T-helper 17 cell (primary cell): Measurements from ENCODE around the gene SLC46A2. TPM values are rescaled to one million over a fixed set of nuclear protein-coding genes. Genes with fewer than 3 reads are reported as not detected.
A peak's percentile ranks its signal among the peaks of the same experiment; 100 is the strongest.

ENCODE experiments used
- ATAC-seq: fragments of 150-1000 bp; cut with Tn5 transposase; 2 replicates; pipeline ENCODE4 v1.10.0; 2021; ENCODE audit warnings: mild to moderate bottlenecking, moderate library complexity
- DNase-seq, 3 donors: peaks; one replicate each; pipeline versions ENCODE4 v3.0.0 to v3.0.0-alpha.2; 2020 to 2021
- H3K9me3 ChIP-seq: one replicate; pipeline ENCODE4 v1.7.0; 2013; ENCODE audit warnings: low read length, mild to moderate bottlenecking; ENCODE audit not compliant: control insufficient read depth, poor library complexity, severe bottlenecking
- H3K27ac Mint-ChIP-seq: one replicate; pipeline ENCODE4 v1.8.0; 2022; ENCODE audit warnings: mild to moderate bottlenecking, moderate library complexity, mixed read lengths
- H3K27me3 Mint-ChIP-seq: one replicate; pipeline ENCODE4 v1.8.0; 2022; ENCODE audit warnings: mixed read lengths
- H3K36me3 Mint-ChIP-seq: one replicate; pipeline ENCODE4 v1.8.0; 2022; ENCODE audit warnings: low read depth, mixed read lengths
- H3K4me1 Mint-ChIP-seq: one replicate; pipeline ENCODE4 v1.8.0; 2022; ENCODE audit warnings: mild to moderate bottlenecking, mixed read lengths
- H3K4me3 Mint-ChIP-seq: one replicate; pipeline ENCODE4 v1.8.0; 2022; ENCODE audit warnings: mild to moderate bottlenecking, moderate library complexity, mixed read lengths
- total RNA-seq, 4 donors: library from RNA in 2 of 4; stranded (reverse) in 2 of 4; gene quantifications; one replicate each; pipeline ENCODE4 v1.2.3 and lab custom pipeline; 2022 to 2026

The SLC46A2 gene, protein sequence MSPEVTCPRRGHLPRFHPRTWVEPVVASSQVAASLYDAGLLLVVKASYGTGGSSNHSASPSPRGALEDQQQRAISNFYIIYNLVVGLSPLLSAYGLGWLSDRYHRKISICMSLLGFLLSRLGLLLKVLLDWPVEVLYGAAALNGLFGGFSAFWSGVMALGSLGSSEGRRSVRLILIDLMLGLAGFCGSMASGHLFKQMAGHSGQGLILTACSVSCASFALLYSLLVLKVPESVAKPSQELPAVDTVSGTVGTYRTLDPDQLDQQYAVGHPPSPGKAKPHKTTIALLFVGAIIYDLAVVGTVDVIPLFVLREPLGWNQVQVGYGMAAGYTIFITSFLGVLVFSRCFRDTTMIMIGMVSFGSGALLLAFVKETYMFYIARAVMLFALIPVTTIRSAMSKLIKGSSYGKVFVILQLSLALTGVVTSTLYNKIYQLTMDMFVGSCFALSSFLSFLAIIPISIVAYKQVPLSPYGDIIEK
- total RNA-seq = under 1 TPM in 1 of 2 donors, not detected in 1; 0.47 TPM
- 0 reads per million in 2 donors for total RNA-seq (lab: John Stamatoyannopoulos, UW)

DNA sequence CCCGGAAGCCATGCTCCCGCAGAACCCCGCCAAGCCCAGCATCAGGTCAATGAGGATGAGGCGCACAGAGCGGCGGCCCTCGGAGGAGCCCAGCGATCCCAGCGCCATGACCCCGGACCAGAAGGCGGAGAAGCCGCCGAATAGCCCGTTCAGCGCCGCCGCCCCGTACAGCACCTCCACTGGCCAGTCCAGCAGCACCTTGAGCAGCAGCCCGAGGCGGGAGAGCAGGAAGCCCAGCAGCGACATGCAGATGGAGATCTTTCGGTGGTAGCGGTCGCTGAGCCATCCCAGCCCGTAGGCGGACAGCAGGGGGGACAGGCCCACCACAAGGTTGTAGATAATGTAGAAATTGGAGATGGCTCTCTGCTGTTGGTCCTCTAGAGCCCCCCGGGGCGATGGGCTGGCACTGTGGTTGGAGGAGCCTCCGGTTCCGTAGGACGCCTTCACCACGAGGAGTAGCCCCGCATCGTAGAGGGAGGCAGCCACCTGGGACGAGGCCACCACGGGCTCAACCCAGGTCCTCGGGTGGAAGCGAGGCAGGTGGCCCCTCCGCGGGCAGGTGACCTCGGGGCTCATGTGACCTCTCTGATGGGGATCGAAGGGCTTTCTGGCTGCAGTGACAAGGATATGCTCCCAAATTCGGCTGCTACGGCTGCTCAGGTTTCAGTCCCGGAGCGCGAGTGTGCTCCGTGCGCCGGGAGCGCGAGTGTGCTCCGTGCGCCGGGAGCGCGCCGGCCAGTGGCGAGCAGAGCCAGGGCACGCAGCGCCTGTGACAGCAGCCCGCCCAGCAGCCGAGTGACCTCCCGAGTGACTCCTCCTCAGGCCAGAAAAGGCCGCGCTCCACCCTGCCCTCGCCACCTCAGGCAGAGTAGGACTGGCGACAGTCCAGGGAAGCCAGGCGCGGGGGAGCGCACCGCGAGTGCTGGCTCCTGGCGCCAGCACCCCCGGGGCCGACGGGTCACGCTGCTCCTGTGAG, at the start of gene SLC46A2:
Gene SLC46A2 (minus strand): TSS at position 771 of the 976 bp plus-strand sequence. CDS start 195 bp downstream, at position 576.
- Mint-ChIP-seq H3K27ac (no peak within 1 kb of the TSS), H3K4me1 (peaks cover 2% of the 10 kb centered on the region), H3K36me3 (no peaks in the 10 kb centered on the region), H3K4me3 (peak within 1 kb of the TSS; percentile 56), H3K27me3 (peaks cover 40% of the 10 kb centered on the region)
- DNase-seq (no peak), ATAC-seq (no peak)
- no peaks in the 10 kb centered on the region for H3K9me3 ChIP-seq

GRCh38 chr9:112939418-112939817, 48.7 kb upstream of the SLC46A2 start:
- ATAC-seq = no peak
- H3K36me3 Mint-ChIP-seq = no peaks in the 10 kb centered on the region
- H3K4me1 Mint-ChIP-seq = no peaks in the 10 kb centered on the region
- DNase-seq = no peak
- no peak overlapping the region for H3K27ac Mint-ChIP-seq
- no peak overlapping the region for H3K4me3 Mint-ChIP-seq
- no peaks in the 10 kb centered on the region for H3K9me3 ChIP-seq
- peaks cover 40% of the 10 kb centered on the region for H3K27me3 Mint-ChIP-seq

DNA sequence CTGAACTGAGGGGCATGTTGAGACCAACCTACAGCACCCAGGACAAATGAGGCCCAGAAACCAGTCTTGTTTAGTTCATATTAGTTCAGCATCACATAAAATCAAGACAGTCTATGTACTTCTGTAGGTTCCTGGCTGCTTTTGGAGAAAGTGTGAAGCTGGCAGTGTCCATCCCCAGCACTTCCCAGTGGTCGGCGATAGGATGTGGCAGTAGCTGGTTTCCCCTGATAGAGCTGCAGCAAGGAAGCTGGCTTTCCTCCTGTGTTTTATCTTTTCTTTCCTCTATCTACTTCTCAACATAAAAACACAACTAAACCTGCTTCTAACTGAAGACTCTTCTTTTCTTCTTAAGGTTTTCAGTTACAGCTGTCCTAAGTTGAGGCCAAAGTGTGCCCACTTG, 43.0 kb upstream of the SLC46A2 start:
- ATAC-seq = no peak
- H3K4me1 Mint-ChIP-seq = no peaks in the 10 kb centered on the region
- no peak overlapping the region for H3K27ac Mint-ChIP-seq
- DNase-seq = no peak
- peaks cover 34% of the 10 kb centered on the region for H3K27me3 Mint-ChIP-seq
- H3K36me3 Mint-ChIP-seq = no peaks in the 10 kb centered on the region
- H3K9me3 ChIP-seq = no peaks in the 10 kb centered on the region
- no peak overlapping the region for H3K4me3 Mint-ChIP-seq

GRCh38 chr9:112925058-112925641, 34.5 kb upstream of the SLC46A2 start:
- H3K9me3 ChIP-seq = no peaks in the 10 kb centered on the region
- ATAC-seq = no peak
- Mint-ChIP-seq H3K4me1 (peaks cover 2% of the 10 kb centered on the region), H3K27ac (no peak overlapping the region), H3K27me3 (peaks cover 53% of the 10 kb centered on the region), H3K4me3 (no peak overlapping the region), H3K36me3 (peaks cover 2% of the 10 kb centered on the region)
- no peak for DNase-seq

DNA sequence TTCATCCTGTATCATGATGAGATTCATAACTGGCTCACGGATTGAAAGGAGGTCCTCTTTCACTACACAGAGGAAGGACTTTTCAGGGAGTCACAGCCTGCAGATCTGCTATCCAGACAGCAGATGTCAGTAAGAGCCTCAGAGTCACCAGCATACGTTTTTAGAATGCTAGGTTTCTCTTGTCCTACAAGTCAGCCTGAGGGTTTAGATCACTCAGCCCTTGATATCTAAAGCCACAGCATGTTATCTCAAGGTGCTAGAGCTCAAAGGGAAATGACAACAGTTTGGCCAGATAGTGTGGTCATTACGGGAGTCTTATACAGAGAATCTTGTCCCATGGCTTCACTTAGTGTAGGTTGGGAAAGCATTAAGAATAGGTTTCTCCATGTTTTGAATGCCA, 30.9 kb upstream of the SLC46A2 start:
- ATAC-seq (no peak), DNase-seq (no peak)
- no peak overlapping the region for H3K27ac Mint-ChIP-seq
- H3K4me1 Mint-ChIP-seq = peaks cover 2% of the 10 kb centered on the region
- no peak overlapping the region for H3K4me3 Mint-ChIP-seq
- H3K36me3 Mint-ChIP-seq = peaks cover 2% of the 10 kb centered on the region
- no peaks in the 10 kb centered on the region for H3K9me3 ChIP-seq
- H3K27me3 Mint-ChIP-seq = peaks cover 70% of the 10 kb centered on the region

- DNase-seq = no peak
- H3K4me1 Mint-ChIP-seq = peaks cover 2% of the 10 kb centered on the region
- no peaks in the 10 kb centered on the region for H3K36me3 Mint-ChIP-seq
- H3K27me3 Mint-ChIP-seq = peaks cover 65% of the 10 kb centered on the region
- ATAC-seq = no peak
- no peaks in the 10 kb centered on the region for H3K9me3 ChIP-seq
- H3K4me3 Mint-ChIP-seq = no peak overlapping the region
- H3K27ac Mint-ChIP-seq = no peak overlapping the region
Measured at GRCh38 chr9:112917987-112918362, 27.3 kb upstream of the SLC46A2 start.

DNA sequence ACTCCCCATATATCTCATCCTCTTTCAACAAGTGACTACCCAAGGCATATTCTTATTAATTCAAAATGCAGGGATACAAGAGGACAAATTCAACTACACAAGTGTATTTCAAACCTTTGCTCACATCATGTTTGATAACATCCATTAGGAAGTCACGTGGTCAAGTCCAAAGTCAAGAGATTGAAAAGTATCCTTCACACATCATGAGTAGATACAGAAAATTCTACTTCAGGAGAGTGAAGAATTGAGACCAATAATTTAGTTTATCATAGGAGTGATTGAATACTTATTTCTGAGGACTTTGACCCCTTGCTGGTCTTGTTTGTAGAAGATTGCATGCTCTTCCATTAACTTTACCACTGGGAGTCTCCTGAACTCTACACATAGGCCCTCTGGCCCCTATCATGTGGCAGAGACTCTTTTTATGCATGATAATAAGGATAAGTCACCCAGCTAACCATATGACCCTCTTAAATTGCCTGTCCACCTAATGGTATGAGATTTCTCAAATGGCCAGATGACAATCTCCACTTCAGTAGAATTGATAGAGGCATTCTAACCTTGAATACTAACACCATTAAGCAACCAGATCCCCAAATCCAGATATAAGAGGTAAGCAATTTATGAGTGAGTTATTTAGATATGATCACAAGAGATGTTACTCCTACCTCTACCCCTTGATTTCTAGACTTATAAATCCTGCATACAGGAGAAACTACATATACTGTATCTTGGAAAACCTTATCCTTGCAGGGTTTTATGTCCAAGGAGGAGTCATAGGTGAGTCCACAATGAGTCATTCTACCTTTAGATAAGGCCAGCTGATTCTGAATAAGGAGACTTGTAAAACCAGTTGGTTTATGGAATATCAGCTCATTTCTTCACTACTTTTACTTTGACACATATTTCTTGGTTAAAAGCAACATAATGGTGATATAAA, 26.6 kb upstream of the SLC46A2 start:
- Mint-ChIP-seq H3K36me3 (no peaks in the 10 kb centered on the region), H3K4me3 (no peak overlapping the region), H3K27ac (no peak overlapping the region), H3K27me3 (peaks cover 63% of the 10 kb centered on the region), H3K4me1 (peaks cover 2% of the 10 kb centered on the region)
- DNase-seq (no peak), ATAC-seq (no peak)
- H3K9me3 ChIP-seq = no peaks in the 10 kb centered on the region

- DNase-seq (no peak), ATAC-seq (no peak)
- Mint-ChIP-seq H3K4me3 (no peak overlapping the region), H3K27ac (no peak overlapping the region), H3K27me3 (peaks cover 58% of the 10 kb centered on the region), H3K4me1 (no peaks in the 10 kb centered on the region), H3K36me3 (no peaks in the 10 kb centered on the region)
- H3K9me3 ChIP-seq = no peaks in the 10 kb centered on the region
Measured at GRCh38 chr9:112914524-112914923, 23.8 kb upstream of the SLC46A2 start.

GRCh38 chr9:112913326-112913725, 22.6 kb upstream of the SLC46A2 start:
- Mint-ChIP-seq H3K4me1 (no peaks in the 10 kb centered on the region), H3K36me3 (no peaks in the 10 kb centered on the region), H3K27ac (no peak overlapping the region), H3K27me3 (peaks cover 48% of the 10 kb centered on the region), H3K4me3 (no peak overlapping the region)
- no peak for ATAC-seq
- H3K9me3 ChIP-seq = no peaks in the 10 kb centered on the region
- DNase-seq = no peak

DNA sequence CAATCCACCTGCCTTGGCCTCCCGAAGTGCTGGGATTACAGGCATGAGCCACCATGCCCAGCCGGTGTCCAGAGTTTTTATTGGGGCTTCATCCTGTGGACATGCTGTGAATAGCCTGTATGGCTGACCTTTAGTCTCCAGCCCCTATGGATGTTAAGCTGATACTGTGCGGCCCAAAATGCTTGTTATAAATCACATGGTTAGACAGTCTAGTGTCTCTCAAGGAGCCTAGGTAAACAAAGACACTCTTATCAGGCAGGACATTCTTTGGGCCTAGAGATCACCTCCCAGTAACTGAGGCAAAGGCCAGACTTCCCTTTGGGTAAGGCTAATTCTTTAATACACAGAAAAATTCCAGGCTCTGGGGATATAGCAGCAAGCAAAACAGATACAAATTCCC, 22.0 kb upstream of the SLC46A2 start:
- Mint-ChIP-seq H3K4me3 (no peak overlapping the region), H3K27me3 (peaks cover 41% of the 10 kb centered on the region), H3K27ac (no peak overlapping the region), H3K4me1 (no peaks in the 10 kb centered on the region), H3K36me3 (no peaks in the 10 kb centered on the region)
- DNase-seq (no peak), ATAC-seq (no peak)
- no peaks in the 10 kb centered on the region for H3K9me3 ChIP-seq

DNA sequence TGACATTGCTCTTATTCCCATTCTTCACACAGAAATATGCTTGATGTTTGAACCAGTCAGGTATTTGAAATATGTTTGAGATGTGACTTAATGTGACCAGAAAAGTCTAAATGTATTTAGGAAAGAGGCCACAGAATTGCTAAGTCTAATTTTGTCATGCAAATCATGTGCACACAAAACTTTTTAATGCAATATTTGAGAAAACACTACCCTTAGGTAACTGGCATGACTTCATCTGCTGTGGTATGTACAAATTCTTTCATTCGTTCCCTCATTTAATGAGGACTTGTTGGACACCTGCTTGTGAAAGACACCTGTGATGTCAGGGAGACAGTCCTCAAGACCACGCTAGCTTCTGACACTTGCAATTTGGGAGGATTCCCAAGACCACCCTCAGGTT, 21.1 kb upstream of the SLC46A2 start:
- ATAC-seq (no peak), DNase-seq (no peak)
- H3K9me3 ChIP-seq = no peaks in the 10 kb centered on the region
- Mint-ChIP-seq H3K27me3 (peaks cover 43% of the 10 kb centered on the region), H3K4me1 (no peaks in the 10 kb centered on the region), H3K36me3 (no peaks in the 10 kb centered on the region), H3K27ac (no peak overlapping the region), H3K4me3 (no peak overlapping the region)

- no peak overlapping the region for H3K27ac Mint-ChIP-seq
- H3K4me3 Mint-ChIP-seq = no peak overlapping the region
- DNase-seq = no peak
- no peaks in the 10 kb centered on the region for H3K9me3 ChIP-seq
- peaks cover 4% of the 10 kb centered on the region for H3K4me1 Mint-ChIP-seq
- no peaks in the 10 kb centered on the region for H3K36me3 Mint-ChIP-seq
- ATAC-seq = no peak
- peaks cover 46% of the 10 kb centered on the region for H3K27me3 Mint-ChIP-seq
Measured at GRCh38 chr9:112905084-112905483, 14.4 kb upstream of the SLC46A2 start.
